Choroid plexus epithelial cell (primary cell): ENCODE measurements around the gene KCNIP1.

Experiments
- DNase-seq: peaks from one replicate; pipeline ENCODE4 v3.0.0-alpha.2; 2010; ENCODE audit warnings: low read depth
- H3K4me3 ChIP-seq: 2 replicates; pipeline ENCODE4 v1.5.1; 2011; ENCODE audit warnings: low read depth, mild to moderate bottlenecking, control low read depth, low read length, moderate library complexity
- TF ChIP-seq, protein P1 (sequence below): conservative IDR thresholded peaks from 2 replicates; pipeline ENCODE4 v1.5.1; 2011; ENCODE audit warnings: low read depth, mild to moderate bottlenecking, control low read depth, inconsistent platforms, low read length, moderate library complexity

The KCNIP1 gene

GRCh38 chr5:170573114-170573513, 69.3 kb downstream of the KCNIP1 start:
- H3K4me3 ChIP-seq = no peak overlapping the region
- TF ChIP-seq, protein P1, sequence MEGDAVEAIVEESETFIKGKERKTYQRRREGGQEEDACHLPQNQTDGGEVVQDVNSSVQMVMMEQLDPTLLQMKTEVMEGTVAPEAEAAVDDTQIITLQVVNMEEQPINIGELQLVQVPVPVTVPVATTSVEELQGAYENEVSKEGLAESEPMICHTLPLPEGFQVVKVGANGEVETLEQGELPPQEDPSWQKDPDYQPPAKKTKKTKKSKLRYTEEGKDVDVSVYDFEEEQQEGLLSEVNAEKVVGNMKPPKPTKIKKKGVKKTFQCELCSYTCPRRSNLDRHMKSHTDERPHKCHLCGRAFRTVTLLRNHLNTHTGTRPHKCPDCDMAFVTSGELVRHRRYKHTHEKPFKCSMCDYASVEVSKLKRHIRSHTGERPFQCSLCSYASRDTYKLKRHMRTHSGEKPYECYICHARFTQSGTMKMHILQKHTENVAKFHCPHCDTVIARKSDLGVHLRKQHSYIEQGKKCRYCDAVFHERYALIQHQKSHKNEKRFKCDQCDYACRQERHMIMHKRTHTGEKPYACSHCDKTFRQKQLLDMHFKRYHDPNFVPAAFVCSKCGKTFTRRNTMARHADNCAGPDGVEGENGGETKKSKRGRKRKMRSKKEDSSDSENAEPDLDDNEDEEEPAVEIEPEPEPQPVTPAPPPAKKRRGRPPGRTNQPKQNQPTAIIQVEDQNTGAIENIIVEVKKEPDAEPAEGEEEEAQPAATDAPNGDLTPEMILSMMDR = no peak
- no peak for DNase-seq

GRCh38 chr5:170573660-170574059, 69.8 kb downstream of the KCNIP1 start:
- TF ChIP-seq, protein P1 = no peak

GRCh38 chr5:170576602-170577535, 73.0 kb downstream of the KCNIP1 start:
- no peak for DNase-seq
- H3K4me3 ChIP-seq = no peak overlapping the region
- TF ChIP-seq, protein P1 = no peak

More at GRCh38 chr5:170573660-170574059, 69.8 kb downstream of the KCNIP1 start:
- no peak overlapping the region for H3K4me3 ChIP-seq
- DNase-seq = no peak

DNA sequence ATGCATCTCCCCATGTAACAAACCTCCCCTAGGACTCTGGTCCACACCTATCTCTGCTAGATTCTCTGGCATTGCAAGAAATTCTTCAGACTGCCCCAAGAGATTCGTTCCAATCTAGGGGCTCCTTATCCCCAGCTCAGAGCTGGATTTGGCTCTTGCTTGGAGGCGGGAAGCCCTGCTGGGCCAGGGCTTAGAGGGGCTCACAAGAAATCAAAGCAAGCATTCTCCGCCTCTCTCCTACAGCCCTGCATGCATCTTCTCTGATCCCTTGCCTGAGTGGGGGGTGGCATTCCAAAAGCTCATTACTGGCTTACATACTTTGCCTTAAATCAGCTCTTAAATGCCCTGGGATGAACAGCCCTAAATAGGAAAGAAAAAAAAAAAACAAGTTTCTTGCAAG, 75.8 kb downstream of the KCNIP1 start:
- H3K4me3 ChIP-seq = no peak overlapping the region
- DNase-seq = no peak
- TF ChIP-seq, protein P1 = no peak

DNA sequence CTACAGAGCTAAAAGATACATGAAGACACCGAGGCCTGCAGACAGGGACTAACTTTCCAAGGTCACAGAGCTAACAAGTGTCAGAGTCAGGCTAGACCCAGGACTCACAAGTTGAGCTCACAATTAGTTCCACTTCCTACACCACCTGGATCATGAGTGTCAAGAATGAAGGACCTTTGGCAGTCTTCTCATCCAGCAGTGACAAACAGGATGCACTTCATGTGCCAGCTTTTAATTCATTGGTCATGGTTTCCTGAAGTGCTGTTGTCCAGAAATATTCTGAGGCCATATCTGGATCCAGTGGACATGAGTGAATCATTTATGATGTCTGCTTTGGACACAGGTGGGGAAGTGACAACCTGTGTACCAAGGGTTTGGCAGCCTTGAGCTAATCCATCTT, 77.4 kb downstream of the KCNIP1 start:
- no peak for DNase-seq
- TF ChIP-seq, protein P1 = no peak
- no peak overlapping the region for H3K4me3 ChIP-seq

DNA sequence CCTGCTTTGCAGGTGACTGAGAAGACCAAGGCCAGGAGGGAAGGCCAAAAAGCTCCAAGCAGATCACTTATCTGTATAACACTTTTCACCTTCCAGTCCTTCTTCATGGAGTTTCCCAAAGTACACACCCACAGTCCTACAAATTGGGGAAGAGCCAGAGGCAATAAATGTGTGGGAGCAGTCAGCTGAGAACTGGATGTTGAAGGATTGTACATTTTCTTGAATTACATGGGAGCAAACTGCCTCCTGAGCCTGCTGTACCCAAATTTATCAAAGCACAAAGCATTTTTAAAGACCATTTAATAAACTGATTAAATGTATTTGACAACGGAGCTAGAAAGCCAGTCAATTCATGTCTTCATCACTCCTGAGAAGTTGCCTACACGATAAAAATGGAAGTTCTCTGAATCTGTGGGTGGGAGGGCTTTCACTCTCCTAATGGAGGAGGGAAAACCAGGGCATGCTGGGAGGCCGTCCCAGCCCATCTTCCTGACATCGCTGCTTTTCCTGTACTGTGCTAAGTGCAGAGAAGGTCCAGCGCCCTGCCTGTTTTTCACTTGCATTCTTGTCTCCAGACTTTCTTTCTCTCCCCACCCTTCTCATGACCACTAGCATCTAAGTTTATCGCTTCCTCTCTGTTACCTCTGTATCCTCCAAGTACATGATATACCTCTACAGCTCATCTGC, 79.0 kb downstream of the KCNIP1 start:
- no peak for DNase-seq
- TF ChIP-seq, protein P1 = no peak
- no peak overlapping the region for H3K4me3 ChIP-seq
